DLD1 (cell line): Measurements from ENCODE around the gene GFPT2.

Experiments
- in situ Hi-C: cut with HindIII; loops from 2 replicates; pipeline ENCODE4 v1.10.0; 2017; ENCODE audit warnings: low sequenced_read_pairs

The GFPT2 gene

GRCh38 chr5:180290568-180291233 lies 62.4 kb downstream of the GFPT2 start:
- in situ Hi-C loops, result no loop called here

GRCh38 chr5:180289966-180290365 lies 63.2 kb downstream of the GFPT2 start:
- in situ Hi-C loops, result no loop called here

GRCh38 chr5:180289433-180289832 lies 63.7 kb downstream of the GFPT2 start:
- in situ Hi-C loops, result no loop called here

- in situ Hi-C loops, result no loop called here
These were observed 65.3 kb downstream of the GFPT2 start for GRCh38 chr5:180287868-180288267.

GRCh38 chr5:180287404-180287803 lies 65.7 kb downstream of the GFPT2 start:
- in situ Hi-C loops, result no loop called here

- in situ Hi-C loops, result no loop called here
These were observed 69.0 kb downstream of the GFPT2 start for GRCh38 chr5:180284149-180284548.

GRCh38 chr5:180283026-180283615 lies 70.0 kb downstream of the GFPT2 start:
- in situ Hi-C loops, result no loop called here

GRCh38 chr5:180282281-180282680 lies 70.9 kb downstream of the GFPT2 start:
- in situ Hi-C loops, result no loop called here

- in situ Hi-C loops, result no loop called here
These were observed 71.4 kb downstream of the GFPT2 start for GRCh38 chr5:180281706-180282105.

GRCh38 chr5:180274695-180275094 lies 78.4 kb downstream of the GFPT2 start:
- in situ Hi-C loops, result no loop called here

GRCh38 chr5:180271221-180271620 lies 81.9 kb downstream of the GFPT2 start:
- in situ Hi-C loops, result no loop called here

GRCh38 chr5:180259260-180259611 lies 93.9 kb downstream of the GFPT2 start:
- in situ Hi-C loops, result no loop called here

GRCh38 chr5:180253036-180253824 lies 99.9 kb downstream of the GFPT2 start:
- in situ Hi-C loops, result no loop called here

GRCh38 chr5:180251887-180252286 lies 101.2 kb downstream of the GFPT2 start:
- in situ Hi-C loops, result no loop called here

- in situ Hi-C loops, result no loop called here
These were observed 102.0 kb downstream of the GFPT2 start for GRCh38 chr5:180251141-180251540.
